ENCODE results near the gene HOXD4.

HOXD4 gene

DNA sequence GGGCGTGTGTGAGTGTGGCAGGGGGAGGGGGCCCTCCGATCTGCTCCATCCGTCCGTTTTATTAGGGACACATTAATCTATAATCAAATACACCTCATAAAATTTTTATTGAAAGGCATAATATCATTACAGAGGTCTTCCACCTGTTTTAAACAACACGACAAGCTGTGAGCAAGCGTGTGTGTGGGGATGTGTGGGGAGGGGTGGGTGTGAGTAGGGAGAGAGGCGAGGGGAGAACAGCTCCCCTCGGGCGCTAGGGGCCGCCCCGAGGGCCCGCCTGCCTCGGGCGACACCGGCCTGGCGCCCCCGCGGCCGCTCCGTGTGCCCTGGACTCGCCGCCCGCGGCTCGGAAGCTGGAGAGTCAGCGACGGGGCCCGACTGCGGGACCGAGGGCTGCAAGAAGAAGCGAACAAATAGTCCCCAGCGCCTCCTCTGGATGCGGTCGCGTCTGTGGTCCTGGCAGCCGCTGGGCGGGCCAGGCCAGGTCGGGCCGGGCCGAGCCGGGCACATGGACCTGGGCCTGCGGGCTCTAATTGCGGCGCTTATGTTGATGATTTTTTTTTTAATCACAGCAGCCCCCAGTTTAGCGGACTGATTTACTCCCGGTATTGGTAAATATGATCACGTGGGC lies 29.2 kb upstream of the HOXD4 start:
- Mint-ChIP-seq H3K4me3 (peak overlapping the region; percentile 86), H3K36me3 (ENCODE audit: low read depth) (peaks cover 13% of the 10 kb centered on the region), H3K27me3 (ENCODE audit: low read depth, poor library complexity) (peaks cover 19% of the 10 kb centered on the region), H3K4me1 (peaks cover 69% of the 10 kb centered on the region), H3K27ac (peak overlapping the region; percentile 98), H3K9me3 (no peaks in the 10 kb centered on the region)
- DNase-seq = no peak
- TF ChIP-seq, protein P1, sequence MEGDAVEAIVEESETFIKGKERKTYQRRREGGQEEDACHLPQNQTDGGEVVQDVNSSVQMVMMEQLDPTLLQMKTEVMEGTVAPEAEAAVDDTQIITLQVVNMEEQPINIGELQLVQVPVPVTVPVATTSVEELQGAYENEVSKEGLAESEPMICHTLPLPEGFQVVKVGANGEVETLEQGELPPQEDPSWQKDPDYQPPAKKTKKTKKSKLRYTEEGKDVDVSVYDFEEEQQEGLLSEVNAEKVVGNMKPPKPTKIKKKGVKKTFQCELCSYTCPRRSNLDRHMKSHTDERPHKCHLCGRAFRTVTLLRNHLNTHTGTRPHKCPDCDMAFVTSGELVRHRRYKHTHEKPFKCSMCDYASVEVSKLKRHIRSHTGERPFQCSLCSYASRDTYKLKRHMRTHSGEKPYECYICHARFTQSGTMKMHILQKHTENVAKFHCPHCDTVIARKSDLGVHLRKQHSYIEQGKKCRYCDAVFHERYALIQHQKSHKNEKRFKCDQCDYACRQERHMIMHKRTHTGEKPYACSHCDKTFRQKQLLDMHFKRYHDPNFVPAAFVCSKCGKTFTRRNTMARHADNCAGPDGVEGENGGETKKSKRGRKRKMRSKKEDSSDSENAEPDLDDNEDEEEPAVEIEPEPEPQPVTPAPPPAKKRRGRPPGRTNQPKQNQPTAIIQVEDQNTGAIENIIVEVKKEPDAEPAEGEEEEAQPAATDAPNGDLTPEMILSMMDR (IDR thresholded peaks at IDR 0.05) = no peak

DNA sequence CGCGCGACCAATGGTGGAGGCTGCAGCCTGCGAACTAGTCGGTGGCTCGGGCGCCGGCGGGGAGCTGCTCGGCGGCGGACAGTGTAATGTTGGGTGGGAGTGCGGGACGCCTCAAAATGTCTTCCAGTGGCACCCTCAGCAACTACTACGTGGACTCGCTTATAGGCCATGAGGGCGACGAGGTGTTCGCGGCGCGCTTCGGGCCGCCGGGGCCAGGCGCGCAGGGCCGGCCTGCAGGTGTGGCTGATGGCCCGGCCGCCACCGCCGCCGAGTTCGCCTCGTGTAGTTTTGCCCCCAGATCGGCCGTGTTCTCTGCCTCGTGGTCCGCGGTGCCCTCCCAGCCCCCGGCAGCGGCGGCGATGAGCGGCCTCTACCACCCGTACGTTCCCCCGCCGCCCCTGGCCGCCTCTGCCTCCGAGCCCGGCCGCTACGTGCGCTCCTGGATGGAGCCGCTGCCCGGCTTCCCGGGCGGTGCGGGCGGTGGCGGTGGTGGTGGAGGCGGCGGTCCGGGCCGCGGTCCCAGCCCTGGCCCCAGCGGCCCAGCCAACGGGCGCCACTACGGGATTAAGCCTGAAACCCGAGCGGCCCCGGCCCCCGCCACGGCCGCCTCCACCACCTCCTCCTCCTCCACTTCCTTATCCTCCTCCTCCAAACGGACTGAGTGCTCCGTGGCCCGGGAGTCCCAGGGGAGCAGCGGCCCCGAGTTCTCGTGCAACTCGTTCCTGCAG lies 28.5 kb upstream of the HOXD4 start, which contains the start of gene HOXD9:
HOXD9 (plus strand) TSS at position 37 of the 728 bp plus-strand sequence; CDS start at position 87, 50 bp downstream.
- peaks cover 13% of the 10 kb centered on the region for H3K36me3 Mint-ChIP-seq (ENCODE audit: low read depth)
- H3K4me1 Mint-ChIP-seq = peaks cover 69% of the 10 kb centered on the region
- TF ChIP-seq, protein P1 (IDR thresholded peaks at IDR 0.05) = no peak
- peaks cover 14% of the 10 kb centered on the region for H3K27me3 Mint-ChIP-seq (ENCODE audit: low read depth, poor library complexity)
- peak within 1 kb of the TSS; percentile 100 for H3K27ac Mint-ChIP-seq
- H3K9me3 Mint-ChIP-seq = no peaks in the 10 kb centered on the region
- H3K4me3 Mint-ChIP-seq = peak within 1 kb of the TSS; percentile 95
- peak; percentile 76 for DNase-seq

DNA sequence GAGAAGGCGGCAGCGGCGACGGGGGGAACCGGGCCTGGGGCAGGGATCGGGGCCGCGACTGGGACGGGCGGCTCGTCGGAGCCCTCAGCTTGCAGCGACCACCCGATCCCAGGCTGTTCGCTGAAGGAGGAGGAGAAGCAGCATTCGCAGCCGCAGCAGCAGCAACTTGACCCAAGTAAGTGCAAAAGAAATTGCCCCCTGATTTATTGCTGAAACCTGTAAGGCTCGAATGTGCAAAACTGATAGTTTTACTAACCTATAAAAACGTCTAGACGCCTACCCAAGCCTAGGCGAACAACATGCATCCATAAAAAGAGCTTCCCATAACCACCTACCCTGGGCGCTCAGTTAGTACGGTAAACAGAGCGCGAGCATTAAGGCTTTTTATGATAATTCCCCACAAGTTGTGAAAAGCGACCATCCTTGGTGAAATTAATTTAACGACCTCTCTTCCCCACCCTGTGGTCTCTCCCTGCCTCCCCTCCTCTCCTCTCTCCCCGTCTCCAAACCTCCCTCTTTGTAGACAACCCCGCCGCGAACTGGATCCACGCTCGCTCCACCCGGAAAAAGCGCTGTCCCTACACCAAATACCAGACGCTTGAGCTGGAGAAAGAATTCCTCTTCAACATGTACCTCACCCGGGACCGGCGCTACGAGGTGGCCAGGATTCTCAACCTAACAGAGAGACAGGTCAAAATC lies 27.8 kb upstream of the HOXD4 start:
- Mint-ChIP-seq H3K27me3 (ENCODE audit: low read depth, poor library complexity) (peaks cover 10% of the 10 kb centered on the region), H3K9me3 (no peaks in the 10 kb centered on the region), H3K36me3 (ENCODE audit: low read depth) (peaks cover 13% of the 10 kb centered on the region), H3K4me1 (peaks cover 69% of the 10 kb centered on the region), H3K4me3 (peak overlapping the region; percentile 95), H3K27ac (peak overlapping the region; percentile 100)
- DNase-seq = no peak
- TF ChIP-seq, protein P1 (IDR thresholded peaks at IDR 0.05) = no peak

DNA sequence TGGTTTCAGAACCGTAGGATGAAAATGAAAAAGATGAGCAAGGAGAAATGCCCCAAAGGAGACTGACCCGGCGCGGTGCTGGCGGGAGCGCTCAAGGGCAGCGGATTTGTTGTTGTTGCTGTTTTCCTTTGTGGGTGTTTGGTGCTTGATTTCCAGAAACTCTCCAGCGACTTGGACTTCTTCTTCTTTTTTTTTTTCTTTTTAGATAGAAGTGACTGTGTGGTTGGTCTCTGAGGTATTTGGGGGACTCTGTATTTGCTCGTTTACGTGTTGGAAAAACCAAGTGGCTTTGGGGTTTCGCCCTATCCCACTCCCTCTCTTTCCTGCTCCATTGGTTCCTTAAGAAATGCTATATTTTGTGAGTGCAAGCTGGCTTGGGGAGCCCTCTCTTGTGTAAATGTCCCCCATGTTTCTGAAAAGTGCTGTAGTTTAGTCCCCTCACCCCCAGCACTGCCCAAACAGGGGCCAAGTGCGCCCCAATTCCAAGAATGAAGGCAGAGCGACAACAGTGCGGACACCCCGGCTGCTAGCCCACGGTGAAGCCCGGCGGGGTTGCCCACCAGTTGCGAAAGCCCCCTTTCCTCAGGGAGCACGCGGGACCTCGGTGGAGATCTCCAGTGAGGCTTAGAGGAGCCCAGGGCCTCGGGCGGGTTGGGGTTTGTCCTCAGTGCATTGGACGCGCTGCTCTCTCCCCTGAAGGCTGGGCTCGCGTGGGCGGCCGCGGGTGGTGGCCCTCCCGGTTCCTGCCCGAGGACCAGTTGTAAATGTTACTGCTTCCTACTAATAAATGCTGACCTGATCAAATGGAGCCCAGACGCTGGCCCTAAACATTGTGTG lies 27.0 kb upstream of the HOXD4 start:
- Mint-ChIP-seq H3K9me3 (no peaks in the 10 kb centered on the region), H3K27ac (peak overlapping the region; percentile 100), H3K27me3 (ENCODE audit: low read depth, poor library complexity) (peaks cover 5% of the 10 kb centered on the region), H3K4me3 (peak overlapping the region; percentile 95), H3K36me3 (ENCODE audit: low read depth) (peaks cover 13% of the 10 kb centered on the region), H3K4me1 (peaks cover 67% of the 10 kb centered on the region)
- TF ChIP-seq, protein P1 (IDR thresholded peaks at IDR 0.05) = no peak
- DNase-seq = no peak

DNA sequence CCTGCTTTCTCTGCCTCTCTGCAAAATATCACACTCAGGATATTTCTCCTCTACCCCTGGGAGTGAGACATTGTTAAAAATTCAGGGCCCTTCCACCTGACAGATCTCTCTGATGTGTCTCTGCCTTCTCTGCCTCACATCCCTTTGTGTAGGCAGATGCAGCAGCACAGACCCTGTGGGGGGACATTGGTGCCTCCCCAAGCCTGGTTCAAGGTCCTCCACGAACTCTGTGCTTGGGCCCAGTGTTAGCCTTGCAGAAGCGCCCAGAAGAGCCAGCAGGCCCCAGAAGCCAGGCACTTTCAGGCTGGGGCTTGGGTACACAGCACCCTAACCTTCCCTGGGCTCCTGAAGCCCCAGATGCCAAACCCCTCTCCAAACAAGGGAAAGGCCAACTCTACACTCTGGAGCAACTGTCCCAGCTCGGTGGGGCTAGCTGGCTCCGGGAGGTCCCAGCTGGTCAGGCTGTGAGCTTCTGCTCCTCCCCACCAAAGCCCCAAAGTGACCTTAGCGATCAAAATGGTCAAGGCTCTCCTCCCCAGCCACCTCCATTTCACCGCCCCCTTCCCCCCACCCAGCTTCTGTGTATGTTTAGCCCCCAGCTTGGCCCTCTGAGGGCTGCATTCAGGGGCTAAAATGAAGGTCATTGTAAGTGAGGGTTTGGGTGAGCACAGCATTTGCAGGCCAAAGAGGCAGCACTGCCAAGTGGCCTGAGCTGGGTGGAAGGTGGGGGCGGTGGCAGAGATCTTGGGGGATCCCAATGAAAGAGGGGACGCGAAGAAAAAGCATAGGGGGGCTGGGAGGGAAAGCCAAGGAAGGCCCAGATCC lies 26.2 kb upstream of the HOXD4 start:
- Mint-ChIP-seq H3K4me3 (peak overlapping the region; percentile 95), H3K27ac (peak overlapping the region; percentile 100), H3K4me1 (peaks cover 58% of the 10 kb centered on the region), H3K9me3 (no peaks in the 10 kb centered on the region), H3K27me3 (ENCODE audit: low read depth, poor library complexity) (peaks cover 5% of the 10 kb centered on the region), H3K36me3 (ENCODE audit: low read depth) (peaks cover 13% of the 10 kb centered on the region)
- TF ChIP-seq, protein P1 (IDR thresholded peaks at IDR 0.05) = no peak
- DNase-seq = no peak
